AG04450 (cell line): Measurements from ENCODE around the gene UCK2. TPM values are rescaled to one million over a fixed set of nuclear protein-coding genes. Genes with fewer than 3 reads are reported as not detected.

Experiments
- CTCF ChIA-PET: fragments of 300-600, 350-600 bp; formaldehyde crosslinking; extraction: SDS; loops from one replicate; lab custom pipeline; 2022; ENCODE audit warnings: antibody characterized with exemption, inconsistent platforms; lab: Charles Lee
- POLR2A ChIA-PET: fragments of 350-600 bp; formaldehyde crosslinking; extraction: SDS; loops from one replicate; lab custom pipeline; 2021; ENCODE audit warnings: antibody characterized with exemption, inconsistent platforms; lab: Yijun Ruan, JAX
- DNase-seq: peaks from one replicate; pipeline ENCODE4 v3.0.0-alpha.2; 2011; ENCODE audit warnings: low read depth, low spot score
- H3K27ac ChIP-seq: one replicate; pipeline ENCODE4 v1.5.1; 2012; ENCODE audit warnings: low read depth, low read length, control low read depth
- H3K27me3 ChIP-seq: one replicate; pipeline ENCODE4 v1.6.0; 2012; ENCODE audit warnings: low read length; ENCODE audit not compliant: control insufficient read depth, insufficient read depth
- H3K4me3 ChIP-seq: 2 replicates; pipeline ENCODE4 v1.5.1; 2011; ENCODE audit warnings: mild to moderate bottlenecking, low read depth, low read length, control low read depth
- H3K9me3 ChIP-seq: 2 replicates; pipeline ENCODE4 v1.5.1; 2012; ENCODE audit warnings: low read length; ENCODE audit not compliant: control insufficient read depth, insufficient read depth
- polyA plus RNA-seq: library from polyadenylated mRNA; depleted of rRNA; stranded (reverse); fragments of >200 nt; gene quantifications from 2 replicates; pipeline ENCODE4 v1.2.3, GENCODE V29; 2011
- TF ChIP-seq, protein P1 (sequence below): IDR thresholded peaks from 2 replicates; pipeline ENCODE4 v1.5.1; 2011; ENCODE audit warnings: low read depth, low read length, control low read depth, inconsistent platforms

Gene UCK2
- polyA plus RNA-seq, 1 experiment = 52.7 TPM

DNA sequence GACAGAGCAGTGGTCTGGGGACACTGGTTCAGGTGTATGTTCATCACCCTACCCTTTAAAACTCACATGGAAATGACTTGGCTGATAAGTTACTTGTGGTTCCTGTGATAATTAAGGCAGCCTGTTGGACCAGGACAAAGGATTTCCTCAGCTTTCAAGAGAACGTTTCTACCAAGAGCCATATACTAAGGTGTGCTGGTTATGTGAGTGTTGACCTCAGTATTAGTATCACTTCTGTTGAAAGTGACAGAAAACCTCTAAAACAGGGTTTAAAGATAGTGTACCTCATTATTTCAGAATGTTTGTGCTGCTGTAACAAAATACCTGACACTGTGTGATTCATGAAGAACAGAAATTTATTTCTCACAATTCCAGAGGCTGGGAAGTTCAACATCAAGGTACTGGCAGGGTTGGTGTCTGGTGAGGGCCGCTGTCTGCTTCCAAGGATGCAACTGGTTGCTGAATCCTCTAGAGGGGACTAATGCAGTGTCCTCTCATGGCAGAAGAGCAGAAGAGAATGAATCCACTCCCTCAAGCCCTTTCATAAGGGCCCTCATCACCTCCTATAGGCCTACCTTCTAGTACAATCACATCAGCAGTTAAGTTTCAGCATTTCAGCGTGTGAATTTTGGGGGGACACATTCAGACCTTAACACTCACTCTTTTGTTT is 54.9 kb downstream of the UCK2 start:
- ChIA-PET POLR2A (interaction anchor here (0.8 kb wide), 1 partner anchor 12 kb away, joined by 11 read pairs; no protein-coding TSS in a partner anchor), CTCF (interaction anchor here (0.9 to 2.1 kb wide), 5 partner anchors 10 to 46 kb away, joined by 3 to 8 read pairs (median 5); no protein-coding TSS in a partner anchor)
- no peaks in the 10 kb centered on the region for H3K9me3 ChIP-seq
- H3K4me3 ChIP-seq = no peak overlapping the region
- TF ChIP-seq, protein P1, sequence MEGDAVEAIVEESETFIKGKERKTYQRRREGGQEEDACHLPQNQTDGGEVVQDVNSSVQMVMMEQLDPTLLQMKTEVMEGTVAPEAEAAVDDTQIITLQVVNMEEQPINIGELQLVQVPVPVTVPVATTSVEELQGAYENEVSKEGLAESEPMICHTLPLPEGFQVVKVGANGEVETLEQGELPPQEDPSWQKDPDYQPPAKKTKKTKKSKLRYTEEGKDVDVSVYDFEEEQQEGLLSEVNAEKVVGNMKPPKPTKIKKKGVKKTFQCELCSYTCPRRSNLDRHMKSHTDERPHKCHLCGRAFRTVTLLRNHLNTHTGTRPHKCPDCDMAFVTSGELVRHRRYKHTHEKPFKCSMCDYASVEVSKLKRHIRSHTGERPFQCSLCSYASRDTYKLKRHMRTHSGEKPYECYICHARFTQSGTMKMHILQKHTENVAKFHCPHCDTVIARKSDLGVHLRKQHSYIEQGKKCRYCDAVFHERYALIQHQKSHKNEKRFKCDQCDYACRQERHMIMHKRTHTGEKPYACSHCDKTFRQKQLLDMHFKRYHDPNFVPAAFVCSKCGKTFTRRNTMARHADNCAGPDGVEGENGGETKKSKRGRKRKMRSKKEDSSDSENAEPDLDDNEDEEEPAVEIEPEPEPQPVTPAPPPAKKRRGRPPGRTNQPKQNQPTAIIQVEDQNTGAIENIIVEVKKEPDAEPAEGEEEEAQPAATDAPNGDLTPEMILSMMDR = no peak
- no peaks in the 10 kb centered on the region for H3K27me3 ChIP-seq
- H3K27ac ChIP-seq = no peak overlapping the region
- DNase-seq = no peak

DNA sequence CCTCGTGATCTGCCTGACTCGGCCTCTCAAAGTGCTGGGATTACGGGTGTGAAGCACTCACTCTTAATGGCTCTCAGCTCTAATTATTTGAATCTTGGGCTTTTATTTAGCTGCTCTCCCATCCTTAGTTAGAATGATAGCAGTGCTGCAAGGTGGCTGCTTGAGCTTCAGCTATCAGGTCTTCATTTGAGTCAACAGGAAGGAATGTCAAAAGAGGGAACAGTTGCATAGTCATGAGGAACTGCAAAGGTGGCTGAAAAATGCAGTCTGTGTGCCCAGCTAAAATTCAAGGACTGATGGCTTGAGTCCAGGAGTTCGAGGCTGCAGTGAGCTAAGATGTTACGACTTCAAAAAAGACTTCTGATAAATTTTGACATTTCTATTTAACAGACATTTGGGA is 55.6 kb downstream of the UCK2 start:
- POLR2A ChIA-PET = no interaction called here

DNA sequence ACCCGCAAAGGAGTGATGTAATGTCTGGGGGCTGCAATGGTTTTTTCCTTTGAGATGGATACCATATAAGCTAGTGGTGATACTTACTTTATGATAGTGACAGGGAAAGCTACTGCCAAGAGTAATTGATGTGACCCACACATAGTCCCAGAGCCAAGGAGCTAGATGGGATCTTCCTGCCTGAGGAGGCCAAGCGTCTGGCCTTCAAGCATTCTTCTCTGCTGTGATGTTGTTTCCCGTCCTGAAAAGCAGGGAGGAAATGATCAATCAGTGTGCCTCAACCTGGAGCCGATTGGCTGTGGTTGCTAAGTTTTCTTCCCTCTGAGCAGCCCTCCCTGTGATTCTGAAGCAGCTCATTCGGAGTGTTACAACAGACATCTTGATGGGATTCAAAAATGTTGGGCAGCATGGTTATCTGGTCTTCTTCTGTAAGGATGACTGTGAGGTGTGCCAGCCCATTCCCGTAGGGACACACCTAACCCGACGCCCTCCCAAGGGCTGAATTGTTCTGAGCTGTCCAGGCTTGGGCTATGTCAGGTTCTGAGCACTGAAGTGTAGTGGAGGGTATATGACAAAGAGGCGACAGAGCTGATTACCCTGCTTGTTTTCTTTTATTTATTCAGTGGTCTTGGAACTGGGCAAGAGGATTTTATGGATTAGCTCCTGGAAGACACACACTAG is 56.7 kb downstream of the UCK2 start:
- no peaks in the 10 kb centered on the region for H3K27me3 ChIP-seq
- no peaks in the 10 kb centered on the region for H3K9me3 ChIP-seq
- TF ChIP-seq, protein P1 = no peak
- ChIA-PET POLR2A (interaction anchor here (0.8 to 1.3 kb wide), 2 partner anchors 14 to 56 kb away, joined by 3 to 5 read pairs; no protein-coding TSS in a partner anchor), CTCF (interaction anchor here (0.8 to 2.1 kb wide), 10 partner anchors 11 to 186 kb away, joined by 3 to 8 read pairs (median 4); partner anchors contain the start of gene ALDH9A1)
- peak overlapping the region; percentile 23 for H3K27ac ChIP-seq
- no peak for DNase-seq
- no peak overlapping the region for H3K4me3 ChIP-seq

More for the DNA sequence above, 55.6 kb downstream of the UCK2 start:
- DNase-seq = no peak
- H3K27ac ChIP-seq = no peak overlapping the region
- no peaks in the 10 kb centered on the region for H3K27me3 ChIP-seq
- CTCF ChIA-PET = interaction anchor here (0.8 to 2.1 kb wide), 4 partner anchors 11 to 54 kb away, joined by 3 to 8 read pairs (median 4); no protein-coding TSS in a partner anchor
- H3K9me3 ChIP-seq = no peaks in the 10 kb centered on the region
- TF ChIP-seq, protein P1 = no peak
- H3K4me3 ChIP-seq = no peak overlapping the region

DNA sequence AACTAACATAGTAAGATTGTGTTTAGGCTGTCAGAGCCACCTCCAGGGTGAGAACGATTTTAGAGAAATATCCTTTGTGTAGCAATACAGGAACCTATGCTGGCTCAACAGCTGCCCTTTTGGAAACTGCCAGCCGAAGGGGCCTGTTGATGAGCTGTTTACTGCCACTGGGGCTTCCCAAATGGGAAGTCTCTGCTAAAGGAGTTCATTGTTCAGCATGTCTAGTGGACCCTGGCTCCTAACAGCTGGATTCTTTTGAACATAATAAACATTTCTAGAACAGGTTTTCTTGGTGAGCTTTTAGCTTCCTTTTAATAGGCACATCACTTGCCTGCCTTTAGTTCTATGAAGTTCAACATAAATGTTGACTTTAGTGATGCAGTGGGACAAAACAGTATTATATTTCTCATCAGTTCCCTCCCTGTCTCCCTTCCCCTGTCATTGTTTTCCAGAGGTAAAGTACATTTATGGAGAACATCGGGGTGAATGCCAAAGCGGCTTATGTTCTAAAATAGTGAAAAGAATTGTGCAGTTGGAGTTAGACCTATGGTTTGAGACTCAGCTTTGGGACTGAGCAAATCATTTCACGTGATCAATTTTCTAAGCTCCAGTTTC is 57.4 kb downstream of the UCK2 start:
- TF ChIP-seq, protein P1 = no peak
- ChIA-PET CTCF (interaction anchor here (0.8 to 2.1 kb wide), 10 partner anchors 10 to 187 kb away, joined by 3 to 8 read pairs (median 4); partner anchors contain the start of gene ALDH9A1), POLR2A (interaction anchor here (0.8 to 1.3 kb wide), 2 partner anchors 14 to 56 kb away, joined by 3 to 5 read pairs; no protein-coding TSS in a partner anchor)

More for the DNA sequence above, 57.4 kb downstream of the UCK2 start:
- no peaks in the 10 kb centered on the region for H3K27me3 ChIP-seq
- peak overlapping the region; percentile 23 for H3K27ac ChIP-seq
- no peaks in the 10 kb centered on the region for H3K9me3 ChIP-seq
- H3K4me3 ChIP-seq = no peak overlapping the region
- no peak for DNase-seq
